Right lobe of liver (tissue), 6 donors: ENCODE results near the gene ZIC5. TPM values are rescaled to one million over a fixed set of nuclear protein-coding genes. Genes with fewer than 3 reads are reported as not detected.
A peak's percentile ranks its signal among the peaks of the same experiment; 100 is the strongest.

Experiments
- ATAC-seq, 4 donors: fragments of 200-7000 bp; cut with Tn5 transposase; one replicate each; pipeline ENCODE4 v1.9.1; 2020; ENCODE audit warnings: mild to moderate bottlenecking in 4 of 4, moderate library complexity in 4 of 4
- DNase-seq, 3 donors: peaks; one replicate each; pipeline ENCODE4 v3.0.0-alpha.2; 2020
- H3K27ac ChIP-seq, 3 donors: fragments of 200-600 bp; one replicate each; pipeline ENCODE4 v1.8.0; 2022
- H3K27me3 ChIP-seq, 2 donors: fragments of 200-600 bp; one replicate each; pipeline ENCODE4 v1.8.0; 2022
- H3K36me3 ChIP-seq, 4 donors: fragments of 200-600 bp; sonication (generic) in 1 of 4; one replicate each; pipeline versions ENCODE4 v1.5.1 to v1.8.0; 2017 to 2022; ENCODE audit warnings: control low read depth in 1 of 4
- H3K4me1 ChIP-seq, 4 donors: fragments of 200-600 bp; sonication (generic) in 1 of 4; one replicate each; pipeline versions ENCODE4 v1.5.1 to v1.8.0; 2017 to 2022; ENCODE audit warnings: control low read depth in 1 of 4
- H3K4me3 ChIP-seq, 3 donors: fragments of 200-600 bp; one replicate each; pipeline ENCODE4 v1.8.0; 2022
- H3K9me3 ChIP-seq, 4 donors: fragments of 200-600 bp; sonication (generic) in 1 of 4; one replicate each; pipeline versions ENCODE4 v1.5.1 to v1.8.0; 2017 to 2022; ENCODE audit warnings: control low read depth in 1 of 4
- CTCF ChIP-seq, 4 donors: fragments of 200-600 bp in 3 of 4; fragments of 450-650 bp in 1 of 4; IDR thresholded peaks; one replicate each; pipeline versions ENCODE4 v1.5.1 to v1.8.0; 2016 to 2022; ENCODE audit warnings: antibody characterized with exemption in 4 of 4, mild to moderate bottlenecking in 2 of 4
- POLR2A ChIP-seq: fragments of 450-650 bp; IDR thresholded peaks from one replicate; pipeline ENCODE4 v1.6.1; 2017; ENCODE audit warnings: antibody characterized with exemption, mild to moderate bottlenecking
- WGBS: methylation state at CpG from one replicate; pipeline ENCODE4 v1.1.6; 2018; ENCODE audit warnings: low coverage, low lambda C conversion rate; ENCODE audit not compliant: insufficient coverage; ENCODE audit errors: missing lambda C conversion rate; 5-methylcytosine and 5-hydroxymethylcytosine counted together
- intact Hi-C, 2 donors: fragments of 100-400 bp; cut with DNase I; formaldehyde crosslinking; loops; one replicate each; pipeline versions ENCODE4 v1.11.2 to v1.14.1; 2022
- total RNA-seq, 6 experiments: library from RNA; depleted of rRNA in 2 of 6; stranded (reverse); fragments of >200 nt in 2 of 6; fragmentation: NEBNext Ultra II Directional in 3 of 6; extraction: Animal tissue kit (Norgen Biotek cat#: 25700) in 3 of 6; gene quantifications; one replicate each; pipeline versions ENCODE4 v1.1.0 to v1.2.4, GENCODE V29; 2016 to 2023
- donor health status: DM: no; HTN: yes; CAD: no.
- donor health status: DM: no; HTN: no; CAD: no.
- donor health status: DM: no; HTN: no; CAD: no.
- donor health status: DM: no; HTN: yes; CAD: no.
- donor health status: DM: no; HTN: yes; CAD: no.

Gene ZIC5
- total RNA-seq, 6 experiments from 2014 or later: not detected

- H3K4me3 ChIP-seq: no peak overlapping the region
- WGBS: 86% methylated on average over 12 of the region's 29 CpGs
- intact Hi-C loops: no loop called here
- no peaks in the 10 kb centered on the region for H3K36me3 ChIP-seq
- TF ChIP-seq CTCF (IDR thresholded peaks at IDR 0.05): no peak
- TF ChIP-seq POLR2A: no peak
- no peaks in the 10 kb centered on the region for H3K4me1 ChIP-seq
- DNase-seq (no peak), ATAC-seq (peak in 3 of 4 donors; percentile 44 to 71 (median 57))
- no peak overlapping the region for H3K27ac ChIP-seq
- H3K27me3 ChIP-seq: no peaks in the 10 kb centered on the region
- H3K9me3 ChIP-seq: no peaks in the 10 kb centered on the region
These were observed 45.4 kb downstream of the ZIC5 start for GRCh38 chr13:99926014-99926731.

- ATAC-seq (peak in 1 of 4 donors; percentile 12), DNase-seq (no peak)
- Histone ChIP-seq H3K27me3 (no peaks in the 10 kb centered on the region), H3K27ac (no peak overlapping the region), H3K36me3 (no peaks in the 10 kb centered on the region), H3K4me1 (no peaks in the 10 kb centered on the region), H3K4me3 (no peak overlapping the region), H3K9me3 (no peaks in the 10 kb centered on the region)
- intact Hi-C loops: no loop called here
- TF ChIP-seq CTCF (IDR thresholded peaks at IDR 0.05) (no peak), POLR2A (no peak)
- WGBS: 69% methylated on average over 6 of the region's 6 CpGs
These were observed 47.5 kb downstream of the ZIC5 start for GRCh38 chr13:99923877-99924582.

GRCh38 chr13:99922631-99923404 is 48.7 kb downstream of the ZIC5 start:
- DNase-seq (no peak), ATAC-seq (peak in 1 of 4 donors; percentile 14)
- no peak overlapping the region for H3K27ac ChIP-seq
- H3K36me3 ChIP-seq: no peaks in the 10 kb centered on the region
- intact Hi-C loops: no loop called here
- TF ChIP-seq CTCF (IDR thresholded peaks at IDR 0.05) (no peak), POLR2A (no peak)
- no peaks in the 10 kb centered on the region for H3K9me3 ChIP-seq
- no peak overlapping the region for H3K4me3 ChIP-seq
- H3K27me3 ChIP-seq: no peaks in the 10 kb centered on the region
- no peaks in the 10 kb centered on the region for H3K4me1 ChIP-seq
- 82% methylated on average over 14 of the region's 20 CpGs for WGBS

- 83% methylated on average over 1 of the region's 2 CpGs for WGBS
- Histone ChIP-seq H3K4me3 (no peak overlapping the region), H3K4me1 (no peaks in the 10 kb centered on the region), H3K27me3 (no peaks in the 10 kb centered on the region), H3K9me3 (no peaks in the 10 kb centered on the region), H3K27ac (no peak overlapping the region), H3K36me3 (no peaks in the 10 kb centered on the region)
- TF ChIP-seq CTCF (IDR thresholded peaks at IDR 0.05) (no peak), POLR2A (no peak)
- no peak for ATAC-seq
- no peak for DNase-seq
- intact Hi-C loops: no loop called here
These were observed 52.4 kb downstream of the ZIC5 start for GRCh38 chr13:99919132-99919531.
